H7 (cell line): ENCODE results near the gene TBX3. TPM values are rescaled to one million over a fixed set of nuclear protein-coding genes. Genes with fewer than 3 reads are reported as not detected.

Experiments used
- DNase-seq: peaks from one replicate; pipeline ENCODE4 v3.0.0; 2012
- H3K27me3 ChIP-seq: 2 replicates; pipeline ENCODE4 v1.6.0; 2011; ENCODE audit warnings: mild to moderate bottlenecking, low read length; ENCODE audit not compliant: control insufficient read depth, insufficient read depth
- H3K36me3 ChIP-seq: replicated peaks from 2 replicates; pipeline ENCODE4 v1.5.1; 2011; ENCODE audit warnings: low read length; ENCODE audit not compliant: control insufficient read depth, insufficient read depth
- H3K4me3 ChIP-seq: 2 replicates; pipeline ENCODE4 v1.5.1; 2011; ENCODE audit warnings: low read depth, mild to moderate bottlenecking, control low read depth, low read length, moderate library complexity; ENCODE audit not compliant: insufficient read depth
- total RNA-seq: library from RNA; depleted of rRNA; stranded (reverse); fragments of >200 nt; shearing (Covaris generic); gene quantifications from 2 replicates; pipeline ENCODE4 v1.2.3, GENCODE V29; 2014

TBX3 gene
- total RNA-seq, 1 experiment from 2014 or later, result 0.94 TPM

DNA sequence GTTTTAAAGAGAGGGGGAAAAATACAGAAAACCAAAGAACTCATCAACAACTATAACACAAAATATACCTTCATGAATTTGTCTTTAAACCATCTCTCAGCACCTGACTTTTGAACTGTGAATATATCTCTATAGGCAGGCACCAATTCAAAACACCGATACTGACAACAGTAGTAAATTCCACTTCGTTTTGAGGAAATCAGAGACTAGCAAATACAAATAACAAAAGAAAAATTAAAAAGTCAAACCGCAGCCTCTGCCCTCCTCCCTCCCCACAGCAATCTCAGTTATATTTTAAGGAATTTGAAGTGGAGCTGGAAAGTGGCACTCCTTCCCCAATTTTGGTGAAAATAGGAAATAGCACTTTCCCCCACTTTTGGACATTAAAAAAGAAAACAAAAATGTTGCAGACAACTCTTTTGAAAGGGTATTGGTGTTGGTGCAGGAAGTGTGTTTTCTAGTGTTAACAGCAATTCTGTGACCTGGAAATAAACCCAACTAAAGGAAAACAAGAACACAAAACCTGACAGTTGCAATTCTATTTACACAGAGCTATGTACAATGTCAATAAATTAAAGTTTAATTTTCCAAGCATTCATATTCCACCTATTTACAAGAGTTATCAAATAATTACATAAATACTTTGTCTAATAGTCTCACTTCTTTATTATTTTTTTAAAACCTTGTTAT lies 13.5 kb downstream of the TBX3 start:
- H3K36me3 ChIP-seq, result no peaks in the 10 kb centered on the region
- no peak overlapping the region for H3K4me3 ChIP-seq
- no peak for DNase-seq
- peaks cover 95% of the 10 kb centered on the region for H3K27me3 ChIP-seq

DNA sequence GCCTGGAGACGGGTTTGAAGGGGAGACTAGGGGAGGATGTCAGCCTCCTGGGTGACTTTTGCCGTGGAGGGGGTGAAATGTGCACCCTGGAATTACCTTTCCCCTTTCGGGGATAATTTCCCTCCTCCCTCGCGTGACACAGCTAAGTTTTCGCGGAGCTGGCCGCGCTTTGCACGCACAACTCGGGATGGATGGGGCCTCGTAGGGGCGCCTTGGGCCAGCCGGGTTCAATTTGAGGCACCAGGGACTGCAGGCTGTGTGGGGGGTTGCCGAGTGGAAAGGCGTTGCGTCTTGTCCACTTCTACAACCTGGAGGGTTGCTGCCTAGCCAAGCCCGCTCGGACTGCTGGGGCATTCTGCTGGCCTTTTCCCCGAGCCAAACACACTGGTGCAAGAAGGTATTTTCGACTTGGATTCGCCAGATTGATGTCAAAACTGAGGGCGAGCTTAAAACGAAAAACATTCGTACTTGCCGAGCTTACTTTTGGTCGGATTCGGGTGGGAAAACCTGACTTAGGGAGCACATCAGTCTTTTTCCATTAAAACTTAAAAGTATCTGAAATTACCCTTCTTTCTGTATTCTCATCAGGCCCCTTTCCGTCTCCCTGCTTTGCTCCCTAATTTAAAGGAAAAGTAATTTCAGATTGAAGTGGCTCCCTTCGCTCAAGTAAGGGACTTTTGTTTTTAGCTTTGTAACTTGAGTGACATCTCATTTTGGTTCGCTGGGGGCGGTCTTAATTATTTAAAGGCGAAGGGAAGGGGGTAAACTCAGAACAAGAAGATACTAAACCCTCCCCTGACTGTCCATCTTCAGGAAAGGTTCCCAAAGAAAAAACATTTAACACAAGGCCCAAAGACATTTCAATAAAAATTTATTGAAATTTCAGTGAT lies 14.3 kb downstream of the TBX3 start:
- Histone ChIP-seq H3K4me3 (no peak overlapping the region), H3K27me3 (peaks cover 95% of the 10 kb centered on the region)
- DNase-seq, result peak; percentile 59

DNA sequence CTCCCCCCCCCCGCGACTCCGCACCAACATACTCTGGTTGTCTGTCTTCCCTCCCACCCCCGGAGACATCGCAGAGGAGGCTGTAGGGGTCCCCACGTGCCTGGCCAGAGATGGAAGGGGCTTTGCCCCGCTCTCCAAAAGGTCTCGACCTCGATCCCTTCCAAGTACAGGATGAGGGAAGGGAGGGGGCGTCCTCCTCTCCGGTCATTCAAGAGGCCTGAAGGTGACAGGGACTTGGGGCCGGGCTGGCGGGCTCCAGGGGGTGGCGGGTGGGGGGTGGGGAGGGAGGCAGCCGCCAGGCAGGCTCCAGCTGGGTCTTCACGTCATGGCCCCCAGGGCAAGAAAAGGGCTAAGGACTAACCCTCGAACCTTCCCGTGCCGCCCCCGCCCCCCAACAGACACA lies 15.1 kb downstream of the TBX3 start:
- Histone ChIP-seq H3K4me3 (no peak overlapping the region), H3K27me3 (peaks cover 95% of the 10 kb centered on the region), H3K36me3 (no peaks in the 10 kb centered on the region)
- DNase-seq, result no peak

More for the DNA sequence above, 14.3 kb downstream of the TBX3 start:
- H3K36me3 ChIP-seq, result no peaks in the 10 kb centered on the region

DNA sequence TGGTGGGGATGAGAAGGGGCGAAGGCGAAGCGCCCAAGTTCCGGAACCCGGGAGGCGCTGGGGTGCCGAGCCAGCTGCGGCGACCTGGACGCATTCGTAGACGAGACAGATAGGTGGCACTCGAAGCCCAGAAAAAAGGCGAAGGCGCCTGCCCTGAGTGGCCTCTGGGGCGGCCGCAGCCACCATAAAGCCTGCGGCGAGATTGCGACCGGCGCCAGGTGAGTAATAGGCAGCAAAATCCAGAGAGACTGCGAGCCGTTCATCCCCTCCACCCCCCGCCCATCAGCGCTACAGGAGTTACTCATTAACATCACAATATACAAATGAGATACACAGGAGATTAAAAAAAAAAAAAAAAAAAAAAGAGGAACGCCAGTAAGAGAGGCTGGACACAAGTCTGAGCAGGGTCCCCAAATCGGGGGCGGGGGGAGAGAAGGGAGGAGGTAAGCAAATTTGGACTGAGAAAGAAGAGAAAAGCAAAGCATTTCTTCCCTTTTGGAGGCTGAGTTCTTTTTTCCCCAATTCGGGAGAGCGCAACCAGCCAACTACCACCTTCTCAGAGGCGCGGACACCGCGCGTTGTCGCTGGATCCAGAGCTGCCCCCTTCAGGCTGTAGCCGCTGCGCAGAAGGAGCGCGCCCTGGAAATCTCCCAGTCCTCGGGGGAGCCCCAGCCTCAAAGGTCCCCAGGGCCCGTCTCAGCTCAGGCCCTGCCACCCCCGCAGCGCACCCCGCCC lies 15.7 kb downstream of the TBX3 start:
- Histone ChIP-seq H3K27me3 (peaks cover 95% of the 10 kb centered on the region), H3K4me3 (peak overlapping the region; percentile 15), H3K36me3 (no peaks in the 10 kb centered on the region)
- DNase-seq, result peak; percentile 92

DNA sequence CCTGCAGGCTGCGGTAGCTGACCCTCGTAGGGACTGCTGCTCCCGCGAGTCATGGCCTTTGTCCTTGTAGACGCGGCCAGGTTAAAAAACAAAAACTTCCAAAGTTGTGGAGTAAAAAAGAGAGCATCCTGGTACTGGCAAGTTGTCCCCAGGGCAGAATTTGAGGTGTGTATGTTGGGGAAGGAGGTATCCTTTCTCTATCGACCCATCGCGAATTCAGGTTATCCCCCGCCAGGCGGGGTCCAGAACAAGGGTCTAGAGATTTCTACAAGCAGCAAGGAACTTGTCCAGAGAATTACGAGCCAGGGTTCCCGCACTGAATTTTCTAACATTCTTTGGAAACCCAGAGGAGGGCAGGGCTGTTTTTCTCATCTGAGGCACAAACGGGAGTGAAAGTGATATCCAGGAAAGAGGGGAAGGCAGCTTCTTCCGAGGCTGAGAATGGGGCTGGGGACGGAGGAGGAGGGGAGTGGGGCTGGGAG lies 16.3 kb downstream of the TBX3 start:
- Histone ChIP-seq H3K4me3 (peak overlapping the region; percentile 15; the same call in 1 of the 2 replicates), H3K27me3 (peaks cover 95% of the 10 kb centered on the region), H3K36me3 (no peaks in the 10 kb centered on the region)
- DNase-seq, result no peak

DNA sequence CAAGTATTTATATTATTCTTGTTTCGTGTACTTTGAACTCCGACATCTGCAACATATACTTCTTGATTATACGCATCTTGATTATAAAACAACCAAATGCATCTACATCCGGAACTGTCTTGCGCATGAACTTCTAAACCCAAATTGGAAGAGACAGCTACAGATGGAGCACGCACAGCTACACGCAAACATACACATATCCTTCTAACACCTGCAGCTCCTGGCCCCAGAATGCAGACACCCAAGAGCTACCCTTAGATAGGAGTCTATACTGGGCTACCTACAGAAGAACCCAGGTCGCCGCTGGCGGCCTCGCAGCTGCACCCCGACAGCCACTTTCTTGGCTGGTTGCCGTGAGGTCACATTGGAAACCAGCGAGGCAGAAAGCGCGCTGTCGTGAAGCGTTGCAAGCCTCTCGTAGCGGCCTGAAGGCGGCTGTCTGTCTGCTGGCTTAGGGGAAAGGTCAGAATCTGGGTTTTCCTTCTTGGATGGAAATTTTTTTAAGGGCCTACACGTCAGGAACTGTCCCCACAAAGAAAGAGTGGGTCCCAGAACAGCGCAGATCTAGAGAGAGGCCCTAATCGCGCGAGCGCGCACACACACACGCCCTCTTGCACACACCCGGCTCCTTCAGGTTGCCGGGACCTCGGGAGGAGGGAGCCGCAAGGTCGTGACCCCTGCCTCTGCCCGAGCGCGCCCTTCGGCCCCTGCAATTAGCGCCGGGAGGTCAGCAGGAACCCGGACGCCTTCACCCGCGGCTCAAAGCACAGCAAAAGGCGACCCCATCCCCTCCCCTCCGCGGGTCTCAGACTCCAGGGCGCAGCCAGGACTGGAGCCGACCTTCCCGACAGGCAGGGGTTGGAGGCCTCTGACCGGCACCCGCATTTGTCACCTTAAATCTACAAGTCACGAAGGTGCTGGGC lies 17.0 kb downstream of the TBX3 start:
- Histone ChIP-seq H3K27me3 (peaks cover 89% of the 10 kb centered on the region), H3K4me3 (peak overlapping the region; percentile 2; the same call in 1 of the 2 replicates), H3K36me3 (no peaks in the 10 kb centered on the region)
- DNase-seq, result peak; percentile 75

DNA sequence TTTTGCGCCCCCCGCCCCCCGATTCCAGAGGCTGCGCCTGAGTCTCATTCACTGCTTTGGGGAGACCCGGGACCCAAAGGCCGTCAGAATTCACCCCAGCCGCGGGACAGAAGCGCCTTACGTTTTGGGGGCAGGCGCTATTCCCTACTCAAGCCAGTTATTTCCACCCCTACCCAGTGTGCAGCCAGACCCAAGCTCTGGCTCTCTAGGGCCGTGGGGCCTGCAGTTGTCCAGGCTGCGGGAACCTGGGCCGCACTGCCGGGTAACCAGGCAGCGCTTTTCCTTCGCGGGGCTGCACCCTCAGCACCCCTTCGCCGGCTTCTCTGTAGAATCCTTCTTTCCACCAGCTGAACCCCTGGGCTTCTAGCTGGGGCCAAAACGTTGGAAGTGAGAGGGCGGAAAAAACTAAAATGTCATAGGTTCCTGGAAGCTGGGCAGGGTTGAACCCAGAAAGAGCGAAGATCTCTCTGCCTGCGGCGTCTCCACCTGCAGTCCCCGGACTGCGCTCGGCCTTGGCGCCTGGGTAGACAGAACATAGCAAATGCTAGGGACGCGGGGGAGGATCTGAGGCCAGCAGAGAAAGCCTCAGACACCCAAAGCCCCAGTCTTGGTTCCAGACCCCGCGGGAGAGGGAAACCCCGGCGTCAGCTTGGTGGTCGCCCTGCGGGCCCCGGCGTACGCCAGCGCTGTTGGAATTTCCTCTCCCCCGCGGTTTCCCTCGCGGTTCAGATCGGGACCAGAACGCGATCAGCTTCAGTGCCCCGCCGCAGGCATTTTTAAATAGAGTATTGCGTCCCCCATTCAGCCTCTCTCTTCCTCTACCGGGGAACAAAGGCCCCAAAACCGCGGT lies 18.3 kb downstream of the TBX3 start:
- Histone ChIP-seq H3K4me3 (no peak overlapping the region), H3K27me3 (peaks cover 75% of the 10 kb centered on the region), H3K36me3 (no peaks in the 10 kb centered on the region)
- peak; percentile 77 for DNase-seq

DNA sequence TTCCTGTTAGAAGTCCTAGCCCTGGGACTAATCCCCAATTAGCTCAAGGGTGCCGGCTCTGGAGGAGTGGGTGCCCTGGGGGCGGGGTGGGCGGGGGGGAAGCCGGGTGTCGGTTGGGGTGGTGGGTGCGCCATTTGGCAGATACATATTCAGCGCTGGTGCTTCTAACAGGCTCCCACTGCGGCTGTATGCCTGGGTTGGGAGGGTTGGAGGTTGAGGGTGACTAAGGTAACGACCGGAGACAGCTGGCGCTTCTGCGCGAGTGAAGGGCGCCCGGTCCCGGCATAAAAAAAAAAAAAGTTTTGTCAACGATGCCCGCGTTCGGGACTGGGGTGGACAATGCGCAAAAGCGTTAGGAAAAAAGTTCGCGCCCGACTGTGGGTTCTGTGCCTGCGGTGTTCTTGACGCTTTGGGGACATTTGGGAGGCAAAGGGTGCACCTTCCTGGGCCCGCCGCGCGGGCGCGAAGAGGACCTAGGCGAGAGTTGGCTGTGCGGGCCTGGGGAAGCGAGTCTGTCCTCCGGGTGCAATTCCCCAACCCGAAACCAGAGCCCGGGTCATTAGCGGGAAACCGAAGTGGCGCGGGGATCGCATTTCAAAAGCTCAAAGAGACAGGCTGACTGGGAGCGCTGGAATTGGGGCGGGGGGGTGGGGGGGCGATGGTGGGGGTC lies 19.2 kb downstream of the TBX3 start:
- Histone ChIP-seq H3K36me3 (no peaks in the 10 kb centered on the region), H3K4me3 (0 out of 2 replicates have a peak overlapping the region, but pooled peaks have one; percentile 3), H3K27me3 (peaks cover 67% of the 10 kb centered on the region)
- peak; percentile 79 for DNase-seq

DNA sequence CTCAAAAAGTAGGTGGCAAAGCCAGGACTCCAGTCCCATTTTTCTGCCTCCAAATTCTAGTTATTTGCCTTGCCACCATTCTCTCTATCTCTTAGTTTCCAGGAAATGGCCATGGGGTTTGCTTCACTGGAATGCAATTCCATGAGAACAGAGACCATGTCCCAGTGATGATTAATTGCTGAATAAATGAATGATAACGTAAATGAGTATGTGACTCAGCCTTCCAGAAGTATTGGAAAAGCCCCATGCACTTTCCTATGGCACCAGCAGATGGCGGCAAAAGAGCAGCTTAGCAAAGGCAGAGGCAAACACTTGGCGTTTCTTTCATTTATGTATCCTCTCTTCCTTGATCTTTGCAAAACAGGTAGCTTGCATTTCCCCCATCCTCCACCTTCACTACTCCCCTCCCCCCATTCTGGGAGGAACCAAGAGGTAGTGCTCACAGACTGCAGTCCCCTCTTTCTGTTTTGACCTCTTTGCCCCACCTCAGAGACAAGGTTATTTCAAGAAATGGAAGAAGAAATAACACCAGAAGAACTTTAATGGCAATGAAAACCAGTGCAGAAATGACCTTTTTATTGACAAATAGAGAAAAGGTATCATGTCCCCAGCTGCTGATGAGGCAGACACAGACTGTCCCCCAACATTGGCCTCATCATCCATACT lies 21.3 kb downstream of the TBX3 start:
- peak; percentile 67 for DNase-seq
- Histone ChIP-seq H3K4me3 (no peak overlapping the region), H3K36me3 (no peaks in the 10 kb centered on the region), H3K27me3 (peaks cover 50% of the 10 kb centered on the region)

DNA sequence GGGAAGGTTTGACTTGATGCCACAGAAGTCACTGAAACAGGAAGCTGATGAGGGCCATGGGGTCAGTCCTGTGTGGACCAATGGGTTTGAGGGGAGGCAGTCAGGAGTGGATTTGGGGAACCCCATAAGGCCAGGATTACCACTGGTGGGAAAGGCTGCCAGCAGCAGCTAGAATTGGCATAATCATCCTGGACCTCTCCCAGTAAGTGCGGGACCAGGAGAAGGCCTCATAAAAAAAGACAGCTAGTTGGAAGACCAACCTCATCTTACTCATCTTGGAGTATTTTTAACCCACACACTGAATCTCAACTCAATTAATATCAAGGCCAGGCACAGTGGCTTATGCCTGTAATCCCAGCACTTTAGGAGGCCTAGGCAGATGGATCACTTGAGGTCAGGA lies 22.7 kb downstream of the TBX3 start:
- Histone ChIP-seq H3K27me3 (peaks cover 36% of the 10 kb centered on the region), H3K36me3 (no peaks in the 10 kb centered on the region), H3K4me3 (no peak overlapping the region)
- DNase-seq, result no peak

DNA sequence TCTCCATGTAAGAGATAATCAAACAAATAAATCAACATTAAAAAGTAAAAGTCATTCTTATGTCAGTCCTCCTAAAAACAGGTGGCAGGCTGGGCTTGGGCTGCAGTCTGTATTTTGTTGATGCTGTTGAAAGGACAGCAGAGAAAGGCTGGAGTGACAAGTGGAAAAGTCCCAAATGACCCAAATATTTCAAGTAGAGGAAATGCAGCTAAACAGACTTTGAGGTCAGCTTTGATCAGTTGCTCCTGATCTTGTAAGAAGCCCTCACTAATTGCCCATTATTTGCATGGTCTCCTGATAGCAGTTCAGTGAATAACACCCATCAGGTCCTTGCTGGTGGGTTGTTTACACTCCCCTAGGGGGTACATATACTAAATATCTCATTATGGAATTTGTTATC lies 24.9 kb downstream of the TBX3 start:
- peaks cover 14% of the 10 kb centered on the region for H3K27me3 ChIP-seq
- H3K36me3 ChIP-seq, result no peaks in the 10 kb centered on the region
- no peak overlapping the region for H3K4me3 ChIP-seq
- no peak for DNase-seq

DNA sequence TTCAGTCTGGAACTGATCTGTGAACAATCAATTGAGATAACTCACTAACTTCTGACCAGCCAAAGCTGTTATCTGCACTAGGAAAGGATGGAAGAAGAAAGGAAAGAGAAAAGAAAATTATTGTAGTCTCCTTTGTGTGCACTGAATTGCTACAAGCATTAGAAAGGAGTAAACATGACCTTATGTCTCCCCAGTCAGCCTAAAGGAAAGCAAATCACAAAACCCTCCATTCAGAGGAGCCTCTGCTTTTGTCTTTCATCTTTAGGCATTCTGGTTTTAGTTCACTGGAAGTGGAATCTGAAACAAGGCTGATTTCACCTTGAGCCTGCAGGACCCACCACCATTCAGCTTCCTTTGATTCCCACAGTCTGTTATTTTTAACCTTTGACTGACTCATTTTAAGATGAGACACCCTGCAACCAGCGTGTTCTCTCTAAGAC lies 26.0 kb downstream of the TBX3 start:
- Histone ChIP-seq H3K36me3 (no peaks in the 10 kb centered on the region), H3K27me3 (peaks cover 4% of the 10 kb centered on the region), H3K4me3 (no peak overlapping the region)
- DNase-seq, result no peak
